ENCODE data around the gene PPIP5K2. TPM values are rescaled to one million over a fixed set of nuclear protein-coding genes. Genes with fewer than 3 reads are reported as not detected.

Gene PPIP5K2
- total RNA-seq, 1 donor from 2014 or later: 53.3 TPM

DNA sequence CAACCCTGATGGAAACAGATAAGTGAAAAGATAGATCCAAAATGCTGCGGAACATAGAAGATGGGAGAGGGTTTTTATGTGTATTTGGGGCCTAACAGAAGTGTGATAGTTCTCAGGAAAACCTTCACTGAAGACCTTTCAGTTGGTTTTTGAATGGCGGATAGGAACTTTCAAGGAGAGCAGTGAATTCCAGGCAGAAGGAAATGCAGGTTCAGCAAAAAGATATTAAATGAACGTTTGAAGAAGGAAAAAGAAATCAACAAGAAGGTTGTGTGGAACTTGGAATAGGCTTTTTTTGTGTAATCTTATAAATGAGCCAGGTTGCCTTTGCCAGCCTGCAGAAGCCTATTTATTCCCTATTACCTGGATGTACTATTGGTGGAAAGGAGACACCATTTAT, 2.1 kb downstream of the PPIP5K2 start:
- TF ChIP-seq, protein P1, sequence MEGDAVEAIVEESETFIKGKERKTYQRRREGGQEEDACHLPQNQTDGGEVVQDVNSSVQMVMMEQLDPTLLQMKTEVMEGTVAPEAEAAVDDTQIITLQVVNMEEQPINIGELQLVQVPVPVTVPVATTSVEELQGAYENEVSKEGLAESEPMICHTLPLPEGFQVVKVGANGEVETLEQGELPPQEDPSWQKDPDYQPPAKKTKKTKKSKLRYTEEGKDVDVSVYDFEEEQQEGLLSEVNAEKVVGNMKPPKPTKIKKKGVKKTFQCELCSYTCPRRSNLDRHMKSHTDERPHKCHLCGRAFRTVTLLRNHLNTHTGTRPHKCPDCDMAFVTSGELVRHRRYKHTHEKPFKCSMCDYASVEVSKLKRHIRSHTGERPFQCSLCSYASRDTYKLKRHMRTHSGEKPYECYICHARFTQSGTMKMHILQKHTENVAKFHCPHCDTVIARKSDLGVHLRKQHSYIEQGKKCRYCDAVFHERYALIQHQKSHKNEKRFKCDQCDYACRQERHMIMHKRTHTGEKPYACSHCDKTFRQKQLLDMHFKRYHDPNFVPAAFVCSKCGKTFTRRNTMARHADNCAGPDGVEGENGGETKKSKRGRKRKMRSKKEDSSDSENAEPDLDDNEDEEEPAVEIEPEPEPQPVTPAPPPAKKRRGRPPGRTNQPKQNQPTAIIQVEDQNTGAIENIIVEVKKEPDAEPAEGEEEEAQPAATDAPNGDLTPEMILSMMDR (IDR thresholded peaks at IDR 0.05): no peak
- ATAC-seq: no peak
- Histone ChIP-seq H3K27me3 (no peaks in the 10 kb centered on the region), H3K4me1 (peaks cover 18% of the 10 kb centered on the region), H3K4me3 (no peak overlapping the region), H3K36me3 (no peaks in the 10 kb centered on the region), H3K9me3 (no peaks in the 10 kb centered on the region), H3K27ac (no peak overlapping the region)
- intact Hi-C loops (cut with DNase I): no loop called here
- no peak for DNase-seq

DNA sequence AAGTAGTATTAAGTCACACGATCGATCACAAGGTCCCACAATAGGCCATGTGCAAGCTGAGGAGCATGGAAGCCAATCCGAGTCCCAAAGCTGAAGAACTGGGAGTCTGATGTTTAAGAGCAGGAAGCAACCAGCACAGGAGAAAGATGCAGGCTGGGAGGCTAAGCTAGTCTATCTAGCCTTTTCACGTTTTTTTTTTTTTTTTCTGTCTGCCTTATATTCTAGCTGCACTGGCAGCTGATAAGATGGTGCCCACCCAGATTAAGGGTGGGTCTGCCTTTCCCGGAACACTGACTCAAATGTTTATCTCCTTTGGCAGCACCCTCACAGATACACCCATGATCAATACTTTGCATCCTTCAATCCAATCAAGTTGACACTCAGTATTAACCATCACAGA, 6.5 kb downstream of the PPIP5K2 start:
- H3K9me3 ChIP-seq: no peaks in the 10 kb centered on the region
- intact Hi-C loops (cut with DNase I): no loop called here
- peaks cover 13% of the 10 kb centered on the region for H3K4me1 ChIP-seq
- H3K27me3 ChIP-seq: no peaks in the 10 kb centered on the region
- peaks cover 11% of the 10 kb centered on the region for H3K36me3 ChIP-seq
- TF ChIP-seq, protein P1 (IDR thresholded peaks at IDR 0.05): no peak
- no peak for DNase-seq
- no peak overlapping the region for H3K4me3 ChIP-seq
- no peak overlapping the region for H3K27ac ChIP-seq
- no peak for ATAC-seq

DNA sequence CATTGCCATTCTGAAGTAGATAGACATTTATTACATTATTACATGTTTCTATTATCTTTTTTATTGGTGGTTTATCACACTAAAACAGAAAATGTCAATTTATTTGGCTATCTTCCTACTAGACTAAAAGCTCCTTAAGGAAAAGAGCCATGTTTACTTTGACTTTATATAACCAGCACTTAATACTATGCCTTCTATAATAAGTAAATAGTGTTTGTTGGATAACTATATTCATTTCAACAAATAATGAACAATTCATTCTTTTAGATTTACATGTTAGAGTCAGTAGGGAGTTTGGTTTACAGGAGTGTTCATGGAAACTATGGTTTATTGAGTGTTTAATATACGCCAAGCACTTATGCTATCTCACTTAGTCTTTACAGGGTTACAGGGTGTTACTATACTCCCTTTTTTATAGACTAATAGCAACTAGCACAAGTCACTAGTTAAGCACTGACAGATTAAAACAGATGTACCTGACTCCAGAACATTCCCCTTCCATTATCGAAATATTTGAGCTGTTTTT, 7.3 kb downstream of the PPIP5K2 start:
- no peak for ATAC-seq
- H3K27ac ChIP-seq: no peak overlapping the region
- no peak overlapping the region for H3K4me3 ChIP-seq
- TF ChIP-seq, protein P1 (IDR thresholded peaks at IDR 0.05): no peak
- no peaks in the 10 kb centered on the region for H3K9me3 ChIP-seq
- intact Hi-C loops (cut with DNase I): no loop called here
- peaks cover 6% of the 10 kb centered on the region for H3K4me1 ChIP-seq
- no peaks in the 10 kb centered on the region for H3K27me3 ChIP-seq
- peaks cover 11% of the 10 kb centered on the region for H3K36me3 ChIP-seq
- no peak for DNase-seq

DNA sequence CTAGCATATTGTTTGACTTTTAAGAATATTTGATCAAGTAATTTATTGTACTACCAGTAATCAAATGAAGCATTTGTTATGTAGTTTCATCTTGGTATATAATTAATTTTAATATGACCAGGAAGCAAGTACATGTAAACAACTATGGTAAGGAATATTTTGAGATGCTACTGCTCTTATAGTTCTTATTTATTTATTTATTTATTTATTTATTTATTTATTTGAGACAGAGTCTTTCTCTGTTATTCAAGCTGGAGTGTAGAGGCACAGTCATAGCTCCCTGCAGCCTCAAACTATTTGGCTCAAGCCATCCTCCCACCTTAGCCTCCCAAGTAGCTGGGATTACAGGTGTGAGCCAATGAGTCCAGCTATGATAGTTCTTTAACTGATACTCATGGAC, 8.1 kb downstream of the PPIP5K2 start:
- TF ChIP-seq, protein P1 (IDR thresholded peaks at IDR 0.05): no peak

DNA sequence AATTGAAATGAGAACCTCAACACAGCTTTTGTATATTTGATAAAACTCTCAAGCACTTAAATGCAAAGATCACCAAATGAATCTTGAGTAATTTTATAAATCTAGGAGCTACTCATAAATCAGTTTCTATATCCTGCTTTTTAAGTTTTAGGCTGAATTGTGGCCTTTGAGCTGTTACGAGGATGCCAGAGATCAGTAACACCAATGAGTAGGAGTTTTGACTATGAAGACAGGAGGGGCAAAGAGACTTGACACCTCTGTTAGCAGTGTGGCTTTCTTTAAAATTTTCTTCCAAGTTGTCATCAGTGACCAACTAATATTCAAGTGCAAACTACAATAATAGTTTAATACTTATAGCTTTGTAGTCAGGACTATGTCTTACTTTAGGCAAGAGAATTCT, 12.6 kb downstream of the PPIP5K2 start:
- H3K27me3 ChIP-seq: no peaks in the 10 kb centered on the region
- intact Hi-C loops (cut with DNase I): no loop called here
- no peaks in the 10 kb centered on the region for H3K4me1 ChIP-seq
- H3K9me3 ChIP-seq: no peaks in the 10 kb centered on the region
- no peak for ATAC-seq
- TF ChIP-seq, protein P1 (IDR thresholded peaks at IDR 0.05): no peak
- H3K27ac ChIP-seq: no peak overlapping the region
- DNase-seq: no peak
- peaks cover 11% of the 10 kb centered on the region for H3K36me3 ChIP-seq
- H3K4me3 ChIP-seq: no peak overlapping the region

More for the DNA sequence above, 8.1 kb downstream of the PPIP5K2 start:
- no peaks in the 10 kb centered on the region for H3K9me3 ChIP-seq
- intact Hi-C loops (cut with DNase I): no loop called here
- no peak for ATAC-seq
- H3K27ac ChIP-seq: no peak overlapping the region
- H3K4me1 ChIP-seq: no peaks in the 10 kb centered on the region
- peaks cover 11% of the 10 kb centered on the region for H3K36me3 ChIP-seq
- no peak overlapping the region for H3K4me3 ChIP-seq
- DNase-seq: no peak
- no peaks in the 10 kb centered on the region for H3K27me3 ChIP-seq

DNA sequence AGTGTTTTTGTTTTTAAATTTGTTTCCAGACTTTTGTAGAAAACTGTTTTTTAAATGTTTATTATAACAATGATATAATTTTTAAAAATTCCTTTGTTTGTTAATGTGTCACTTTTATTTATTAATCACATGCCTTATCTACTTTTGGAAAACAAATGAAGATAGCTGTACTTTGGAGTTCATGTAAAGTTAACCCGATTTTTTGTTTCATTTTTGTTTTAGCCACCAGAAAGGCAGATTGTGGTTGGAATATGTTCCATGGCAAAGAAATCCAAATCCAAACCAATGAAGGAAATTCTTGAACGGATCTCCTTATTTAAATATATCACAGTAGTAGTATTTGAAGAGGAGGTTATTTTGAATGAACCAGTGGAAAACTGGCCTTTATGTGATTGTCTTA, 13.1 kb downstream of the PPIP5K2 start:
- Histone ChIP-seq H3K4me3 (no peak overlapping the region), H3K9me3 (no peaks in the 10 kb centered on the region), H3K4me1 (no peaks in the 10 kb centered on the region), H3K27me3 (no peaks in the 10 kb centered on the region), H3K27ac (no peak overlapping the region), H3K36me3 (peaks cover 12% of the 10 kb centered on the region)
- intact Hi-C loops (cut with DNase I): no loop called here
- TF ChIP-seq, protein P1 (IDR thresholded peaks at IDR 0.05): no peak
- ATAC-seq (no peak), DNase-seq (no peak)

Measured in upper lobe of right lung (tissue), 1 donor.